Central memory CD4-positive, alpha-beta T cell (primary cell): Measurements from ENCODE around the gene GNG8.

Source experiments
- DNase-seq: peaks from one replicate; pipeline ENCODE4 v3.0.0; 2022

GNG8 gene

GRCh38 chr19:46616631-46617322, 19.2 kb downstream of the GNG8 start:
- no peak for DNase-seq

- no peak for DNase-seq
These were observed 20.0 kb downstream of the GNG8 start for GRCh38 chr19:46615966-46616365.

GRCh38 chr19:46614114-46614722, 21.8 kb downstream of the GNG8 start:
- peak; percentile 70 for DNase-seq

- DNase-seq = no peak
These were observed 22.5 kb downstream of the GNG8 start for GRCh38 chr19:46613525-46613924.

- DNase-seq = no peak
These were observed 24.2 kb downstream of the GNG8 start for GRCh38 chr19:46611776-46612175.

- peak; percentile 39 for DNase-seq
These were observed 24.9 kb downstream of the GNG8 start for GRCh38 chr19:46610851-46611770.

GRCh38 chr19:46610413-46610775, 25.6 kb downstream of the GNG8 start:
- DNase-seq = no peak

- DNase-seq = no peak
These were observed 26.2 kb downstream of the GNG8 start for GRCh38 chr19:46609511-46610412.

GRCh38 chr19:46608581-46609345, 27.2 kb downstream of the GNG8 start:
- no peak for DNase-seq

- DNase-seq = no peak
These were observed 27.8 kb downstream of the GNG8 start for GRCh38 chr19:46608178-46608577.

- no peak for DNase-seq
These were observed 28.6 kb downstream of the GNG8 start for GRCh38 chr19:46607448-46607841.

GRCh38 chr19:46606681-46607447, 29.1 kb downstream of the GNG8 start:
- DNase-seq = no peak

GRCh38 chr19:46606019-46606418, 30.0 kb downstream of the GNG8 start:
- no peak for DNase-seq

GRCh38 chr19:46605356-46605821, 30.6 kb downstream of the GNG8 start:
- DNase-seq = no peak

GRCh38 chr19:46604781-46605355, 31.1 kb downstream of the GNG8 start:
- no peak for DNase-seq

- no peak for DNase-seq
These were observed 32.2 kb downstream of the GNG8 start for GRCh38 chr19:46603752-46604231.

- no peak for DNase-seq
These were observed 32.8 kb downstream of the GNG8 start for GRCh38 chr19:46603195-46603637.

- no peak for DNase-seq
These were observed 33.4 kb downstream of the GNG8 start for GRCh38 chr19:46602392-46603194.
